NOMO-1 treated with dmso at 0.1 percent for 144 hours (cell line): ENCODE measurements around the gene ALDH8A1.

ENCODE experiments used
- DNase-seq: peaks from one replicate; lab custom pipeline; 2025; ENCODE audit not compliant: unreplicated experiment; lab: John Stamatoyannopoulos, UW

ALDH8A1 gene

GRCh38 chr6:134951494-134952263 is 1.8 kb upstream of the ALDH8A1 start:
- no peak for DNase-seq

- DNase-seq = no peak
Measured at GRCh38 chr6:134950482-134950881, 581 bp upstream of the ALDH8A1 start.

- DNase-seq = no peak
Measured at GRCh38 chr6:134948691-134949090, 1.2 kb downstream of the ALDH8A1 start.

- no peak for DNase-seq
Measured at GRCh38 chr6:134948142-134948541, 1.8 kb downstream of the ALDH8A1 start.

GRCh38 chr6:134945045-134945444 is 4.9 kb downstream of the ALDH8A1 start:
- no peak for DNase-seq

- no peak for DNase-seq
Measured at GRCh38 chr6:134943522-134944111, 6.3 kb downstream of the ALDH8A1 start.

GRCh38 chr6:134938896-134939295 is 11.0 kb downstream of the ALDH8A1 start:
- DNase-seq = no peak

- no peak for DNase-seq
Measured at GRCh38 chr6:134937426-134937825, 12.5 kb downstream of the ALDH8A1 start.

- DNase-seq = no peak
Measured at GRCh38 chr6:134936931-134937330, 13.0 kb downstream of the ALDH8A1 start.

GRCh38 chr6:134936476-134936875 is 13.4 kb downstream of the ALDH8A1 start:
- no peak for DNase-seq

- DNase-seq = no peak
Measured at GRCh38 chr6:134934793-134935485, 15.0 kb downstream of the ALDH8A1 start.

GRCh38 chr6:134932535-134933470 is 17.1 kb downstream of the ALDH8A1 start:
- DNase-seq = no peak

- DNase-seq = no peak
Measured at GRCh38 chr6:134932098-134932497, 17.8 kb downstream of the ALDH8A1 start.

- DNase-seq = no peak
Measured at GRCh38 chr6:134930463-134930862, 19.4 kb downstream of the ALDH8A1 start.

GRCh38 chr6:134928151-134928900 is 21.6 kb downstream of the ALDH8A1 start:
- no peak for DNase-seq

GRCh38 chr6:134925800-134926199 is 24.1 kb downstream of the ALDH8A1 start:
- no peak for DNase-seq

- DNase-seq = no peak
Measured at GRCh38 chr6:134921721-134922261, 28.1 kb downstream of the ALDH8A1 start.

GRCh38 chr6:134921276-134921675 is 28.6 kb downstream of the ALDH8A1 start:
- no peak for DNase-seq

- DNase-seq = no peak
Measured at GRCh38 chr6:134920422-134920821, 29.5 kb downstream of the ALDH8A1 start.

- no peak for DNase-seq
Measured at GRCh38 chr6:134918418-134918961, 31.4 kb downstream of the ALDH8A1 start.
